HG03045 (cell line): ENCODE data around the gene HOXD3.

ENCODE experiments used
- ATAC-seq: cut with Tn5 transposase; IDR thresholded peaks from one replicate; pipeline ENCODE4 v1.9.1; 2021; ENCODE audit warnings: mild to moderate bottlenecking, moderate library complexity; ENCODE audit not compliant: unreplicated experiment

HOXD3 gene

DNA sequence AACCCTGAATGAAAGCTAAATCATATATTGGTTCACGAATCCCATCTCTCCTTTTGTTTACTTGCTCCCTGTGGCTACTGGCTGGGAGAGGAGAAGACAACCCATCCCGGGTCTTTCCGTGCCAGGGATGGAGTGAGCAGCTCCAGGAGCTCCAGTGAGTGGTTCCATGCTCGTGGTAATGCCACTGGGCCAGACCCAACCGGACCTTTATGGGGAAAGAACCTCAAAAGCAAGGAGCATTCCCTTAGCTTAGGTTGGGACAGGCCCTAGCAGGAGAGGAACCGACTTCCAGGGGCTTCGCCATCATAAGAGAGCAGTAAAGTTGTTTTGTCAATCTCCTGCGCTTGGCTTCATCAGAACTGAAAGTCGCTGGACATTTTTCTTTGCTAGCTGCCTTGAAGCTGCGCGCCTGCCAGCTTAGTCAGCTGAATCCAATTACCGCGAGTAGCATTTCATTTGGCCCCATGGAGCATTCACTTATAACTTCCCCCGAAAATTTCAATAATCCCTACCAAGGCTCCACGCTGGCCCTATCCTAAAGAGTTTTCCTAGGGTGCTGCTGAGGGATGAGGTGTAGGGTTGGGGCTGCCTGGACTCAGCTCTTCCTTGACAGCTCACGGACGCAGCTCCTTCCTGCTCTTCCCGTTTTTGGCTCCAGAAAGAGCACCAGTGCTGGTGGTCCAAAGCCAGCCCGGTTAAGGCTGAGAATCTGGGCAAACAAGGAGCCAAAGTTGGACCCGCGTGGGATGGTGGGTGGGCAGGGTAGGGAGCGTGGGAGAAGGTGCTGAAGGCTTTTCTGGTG, 4.9 kb downstream of the HOXD3 start:
- ATAC-seq = no peak

DNA sequence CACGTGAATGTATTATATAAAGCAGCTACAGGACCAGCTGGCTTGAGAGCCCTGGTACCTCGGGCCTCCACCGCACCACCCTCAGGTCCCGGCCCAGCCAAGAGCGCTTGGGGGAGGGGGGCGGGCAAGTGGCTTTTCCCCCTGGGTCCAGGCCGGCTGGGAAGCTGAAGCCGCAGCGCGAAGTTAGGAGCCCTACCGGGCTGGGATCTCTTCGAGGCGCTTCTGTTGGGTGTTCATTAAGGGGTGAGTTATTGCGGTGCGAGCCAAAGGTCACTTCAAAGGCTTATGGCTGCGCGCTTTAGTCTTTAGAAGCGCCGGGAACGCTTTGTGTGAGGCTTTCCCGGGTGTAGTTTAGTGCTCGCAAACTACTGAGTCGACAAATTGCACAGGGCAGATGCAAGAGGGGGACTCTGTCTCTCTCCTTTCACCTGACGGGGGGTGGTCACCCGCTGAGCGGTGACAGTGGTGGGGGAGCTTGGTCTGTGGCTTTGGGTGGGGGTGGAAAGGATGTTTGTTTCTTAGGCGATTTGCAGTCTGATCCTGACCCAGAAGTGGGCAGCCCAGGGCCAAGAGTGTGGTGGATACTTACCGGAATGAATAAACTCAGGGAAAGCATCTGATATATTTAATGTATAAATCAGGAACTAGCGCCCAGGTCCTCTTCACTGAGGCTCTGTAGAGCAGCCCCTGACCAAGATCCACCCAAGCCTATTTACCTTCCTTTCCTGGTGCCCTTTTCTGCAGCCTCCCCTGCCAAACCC, 6.0 kb downstream of the HOXD3 start:
- no peak for ATAC-seq

DNA sequence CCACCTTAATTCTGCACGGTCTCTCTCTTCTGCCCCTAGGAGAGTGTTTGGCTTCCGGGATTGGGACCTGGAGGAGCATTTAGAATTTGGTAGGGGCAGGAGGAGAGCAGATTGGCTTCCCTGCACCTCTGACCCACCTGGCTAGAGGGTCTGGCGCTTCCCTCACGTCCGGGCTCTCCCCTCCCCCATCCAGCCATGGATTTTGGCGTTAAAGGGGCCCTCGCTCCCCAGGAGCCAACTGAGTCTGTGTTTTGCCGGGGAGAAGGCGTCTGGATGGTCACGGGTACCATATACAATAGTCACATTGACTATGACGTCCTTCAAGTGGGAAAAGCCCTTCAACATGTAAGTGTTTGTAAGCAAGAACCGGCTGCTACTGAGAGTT, 6.6 kb downstream of the HOXD3 start:
- no peak for ATAC-seq

DNA sequence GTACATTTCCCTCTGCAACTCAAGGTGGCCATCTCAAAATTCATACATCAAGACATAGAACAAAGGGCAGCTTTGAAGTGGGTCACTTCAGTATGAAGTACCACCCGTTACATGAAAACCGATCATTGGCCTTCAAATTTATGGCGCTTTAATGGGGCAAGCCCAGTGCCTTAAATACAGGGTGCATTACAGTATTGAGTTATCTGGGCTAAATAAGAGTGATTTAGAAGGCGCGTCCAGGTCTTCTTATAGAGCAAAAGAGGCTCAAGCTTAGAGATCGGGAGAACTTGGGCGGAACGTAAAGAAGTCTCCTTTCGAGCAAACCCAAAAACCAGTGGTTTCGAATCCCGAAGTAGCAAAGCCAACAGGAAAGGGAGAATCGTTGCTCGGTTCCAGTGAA, 7.1 kb downstream of the HOXD3 start:
- ATAC-seq = no peak

DNA sequence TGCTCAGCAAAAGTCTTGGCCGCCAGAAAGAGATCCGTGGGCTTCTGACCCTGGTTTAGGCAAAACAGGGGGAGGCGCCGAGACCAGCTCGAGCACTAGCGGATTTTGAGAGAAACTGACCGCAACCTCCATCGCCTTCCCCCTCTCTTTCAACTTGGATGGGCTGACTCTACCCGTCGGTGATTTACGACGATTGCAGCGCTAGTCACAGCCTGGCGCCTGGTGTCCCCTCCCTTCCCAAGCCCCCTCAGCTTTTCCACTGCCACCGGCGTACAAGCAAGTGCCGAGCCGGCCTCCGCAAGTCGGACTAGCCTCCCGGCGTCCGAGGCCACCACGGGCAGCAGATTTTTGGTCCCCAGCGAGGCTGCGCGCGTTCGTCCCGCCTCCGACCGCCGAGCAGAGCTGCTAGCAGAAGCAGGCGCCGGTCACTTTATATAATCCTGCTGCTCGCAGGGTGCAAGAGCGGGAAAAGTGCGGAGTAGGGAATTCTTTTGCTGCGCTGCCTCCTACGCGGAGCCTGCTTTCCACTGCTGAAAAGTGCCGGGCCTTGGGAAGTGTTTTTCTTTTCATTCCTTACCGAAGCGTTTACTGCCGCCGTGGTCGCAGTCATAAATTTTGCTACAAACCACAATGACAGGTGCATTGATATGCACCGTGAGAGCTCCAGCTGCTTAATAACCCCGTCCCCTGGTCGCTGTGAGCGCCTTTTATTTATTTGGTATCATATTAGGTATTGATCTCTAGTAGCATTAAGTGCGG, 7.7 kb downstream of the HOXD3 start:
- no peak for ATAC-seq

DNA sequence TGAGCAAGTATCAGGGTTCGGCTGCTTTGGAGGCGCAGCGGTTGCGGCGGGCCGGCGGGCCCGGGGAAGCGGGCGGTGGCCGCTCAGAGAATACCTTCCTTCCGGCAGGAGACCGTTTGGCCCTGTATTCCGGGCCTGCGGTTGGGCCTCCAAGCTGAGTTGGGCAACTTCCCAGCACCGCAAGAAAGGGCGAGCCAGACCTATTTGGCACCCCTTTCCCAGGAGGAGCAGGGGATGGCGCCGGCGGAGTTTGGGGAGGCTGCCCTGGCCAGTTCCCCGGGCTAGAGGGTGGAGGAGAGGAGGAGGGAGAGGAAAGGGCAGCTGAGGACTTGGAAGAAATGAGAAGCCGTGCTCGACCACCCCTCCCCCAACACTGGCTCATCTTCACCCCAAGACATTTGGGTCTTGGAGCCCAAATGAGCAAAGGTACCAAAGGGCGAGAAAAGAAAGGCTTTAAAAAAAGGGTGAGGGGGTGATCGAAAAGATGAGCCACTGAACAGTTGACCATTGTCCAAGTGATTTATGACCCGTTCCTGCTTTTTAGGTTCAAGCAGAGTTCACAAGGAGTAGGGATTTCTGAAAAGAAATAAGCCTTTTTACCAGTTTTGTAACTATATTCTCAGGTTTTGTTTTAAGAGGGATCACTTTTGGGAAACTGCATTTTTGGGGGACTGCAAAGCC, 8.4 kb downstream of the HOXD3 start:
- no peak for ATAC-seq

DNA sequence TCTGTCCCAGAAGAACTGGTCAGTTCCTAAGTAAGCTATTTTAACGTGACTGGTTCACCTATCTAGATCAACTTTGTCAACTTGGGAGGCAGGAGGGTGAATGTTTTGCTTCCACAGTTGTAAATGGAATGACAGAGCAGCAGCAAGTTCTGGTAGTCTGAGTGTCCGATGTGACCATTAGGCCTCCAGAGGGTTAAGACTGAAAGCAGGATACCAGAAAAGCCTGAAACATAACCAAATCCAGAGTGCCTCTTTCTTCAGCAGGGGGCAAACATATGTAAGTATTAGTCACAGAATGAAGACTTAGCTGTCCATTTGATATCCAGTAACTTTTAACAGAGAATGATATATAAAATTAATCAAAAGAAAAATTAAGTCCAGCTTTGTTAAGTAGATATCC, 9.2 kb downstream of the HOXD3 start:
- ATAC-seq = no peak

DNA sequence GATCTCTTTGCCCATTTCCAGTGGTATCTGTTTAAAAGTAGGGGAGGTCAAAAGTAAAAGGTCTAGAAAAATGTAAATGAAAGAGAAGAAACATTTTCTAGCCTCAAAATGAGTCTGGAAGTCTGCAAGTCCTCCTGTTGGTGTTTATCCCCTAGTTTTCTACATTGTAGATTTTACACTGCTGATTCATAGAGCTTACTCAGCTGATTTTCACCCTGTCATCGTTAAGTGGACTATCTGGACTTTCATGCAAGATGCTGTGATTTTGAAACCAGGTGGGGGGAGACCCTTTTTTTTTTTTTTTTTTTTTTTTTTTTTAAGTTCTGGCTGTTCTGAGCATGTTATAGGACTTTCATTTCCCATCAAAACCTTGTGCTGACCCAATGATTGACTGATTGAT, 10.3 kb downstream of the HOXD3 start:
- no peak for ATAC-seq

DNA sequence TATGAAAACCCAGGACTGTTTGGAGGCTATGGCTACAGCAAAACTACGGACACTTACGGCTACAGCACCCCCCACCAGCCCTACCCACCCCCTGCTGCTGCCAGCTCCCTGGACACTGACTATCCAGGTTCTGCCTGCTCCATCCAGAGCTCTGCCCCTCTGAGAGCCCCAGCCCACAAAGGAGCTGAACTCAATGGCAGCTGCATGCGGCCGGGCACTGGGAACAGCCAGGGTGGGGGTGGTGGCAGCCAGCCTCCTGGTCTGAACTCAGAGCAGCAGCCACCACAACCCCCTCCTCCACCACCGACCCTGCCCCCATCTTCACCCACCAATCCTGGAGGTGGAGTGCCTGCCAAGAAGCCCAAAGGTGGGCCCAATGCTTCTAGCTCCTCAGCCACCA, 12.1 kb downstream of the HOXD3 start:
- ATAC-seq = no peak

DNA sequence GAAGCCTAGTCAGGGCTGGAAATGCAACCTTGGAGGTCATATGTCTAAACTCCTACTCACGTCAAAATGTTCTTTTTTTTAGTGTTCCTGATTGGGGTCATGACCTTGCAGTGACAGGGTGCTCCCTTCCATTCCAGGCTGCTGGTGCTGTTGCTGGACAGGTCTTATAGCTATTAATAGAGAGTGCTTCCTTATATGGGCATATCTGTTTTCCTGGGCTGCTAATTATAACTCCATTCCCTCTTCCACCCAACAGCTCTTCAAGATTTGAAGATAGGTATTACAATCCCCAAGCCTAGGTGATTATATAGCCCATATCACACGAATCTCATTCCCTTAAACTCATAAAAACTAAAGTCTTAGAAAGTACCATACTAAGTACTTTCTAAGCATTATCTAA, 12.6 kb downstream of the HOXD3 start:
- no peak for ATAC-seq

DNA sequence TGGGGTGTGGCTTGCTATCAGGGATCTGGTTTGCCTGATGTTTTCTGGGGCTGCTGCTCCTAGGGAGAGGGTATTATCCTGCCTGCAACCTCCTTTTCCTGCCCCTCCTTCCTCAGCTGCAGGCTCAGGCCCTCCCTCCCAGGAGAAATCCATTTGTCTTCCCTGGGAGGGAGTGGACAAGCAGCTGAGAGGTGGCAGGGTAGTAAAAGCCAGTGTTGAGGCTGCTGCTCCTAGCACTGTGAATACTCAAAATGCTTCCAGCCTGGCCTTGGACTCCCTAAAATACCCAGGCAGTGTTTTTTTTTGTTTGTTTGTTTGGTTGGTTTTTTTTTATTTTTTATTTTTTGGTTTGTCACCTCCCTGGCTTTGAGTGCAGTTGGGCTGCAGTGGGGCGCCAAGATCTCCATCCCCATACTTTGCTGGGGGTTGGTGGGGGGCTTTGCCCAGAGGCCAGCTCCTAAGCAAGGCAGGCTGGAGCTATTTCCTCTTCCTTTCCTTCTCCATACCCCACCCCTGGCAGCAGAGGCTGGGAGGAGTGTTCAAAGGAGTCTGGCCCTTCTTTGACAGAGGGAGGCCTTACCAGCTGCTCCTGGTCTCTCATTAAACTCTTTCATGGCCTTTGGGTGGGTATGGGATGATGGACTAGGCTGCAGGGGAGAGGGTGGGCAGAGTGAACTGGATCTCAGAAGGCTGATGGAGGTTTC, 13.6 kb downstream of the HOXD3 start:
- ATAC-seq = no peak

DNA sequence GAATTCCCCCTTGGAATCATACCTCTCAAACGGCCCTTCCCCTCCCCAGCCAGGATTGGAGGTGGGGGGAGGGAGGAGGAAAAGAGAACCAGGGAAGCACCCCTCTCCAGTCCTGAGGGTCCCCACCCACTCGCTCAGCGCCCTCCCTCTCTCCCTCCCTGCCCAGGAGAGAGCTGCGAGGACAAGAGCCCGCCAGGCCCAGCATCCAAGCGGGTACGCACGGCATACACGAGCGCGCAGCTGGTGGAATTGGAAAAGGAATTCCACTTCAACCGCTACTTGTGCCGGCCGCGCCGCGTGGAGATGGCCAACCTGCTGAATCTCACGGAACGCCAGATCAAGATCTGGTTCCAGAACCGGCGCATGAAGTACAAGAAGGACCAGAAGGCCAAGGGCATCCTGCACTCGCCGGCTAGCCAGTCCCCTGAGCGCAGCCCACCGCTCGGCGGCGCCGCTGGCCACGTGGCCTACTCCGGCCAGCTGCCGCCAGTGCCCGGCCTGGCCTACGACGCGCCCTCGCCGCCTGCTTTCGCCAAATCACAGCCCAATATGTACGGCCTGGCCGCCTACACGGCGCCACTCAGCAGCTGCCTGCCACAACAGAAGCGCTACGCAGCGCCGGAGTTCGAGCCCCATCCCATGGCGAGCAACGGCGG, 14.4 kb downstream of the HOXD3 start:
- ATAC-seq = no peak

DNA sequence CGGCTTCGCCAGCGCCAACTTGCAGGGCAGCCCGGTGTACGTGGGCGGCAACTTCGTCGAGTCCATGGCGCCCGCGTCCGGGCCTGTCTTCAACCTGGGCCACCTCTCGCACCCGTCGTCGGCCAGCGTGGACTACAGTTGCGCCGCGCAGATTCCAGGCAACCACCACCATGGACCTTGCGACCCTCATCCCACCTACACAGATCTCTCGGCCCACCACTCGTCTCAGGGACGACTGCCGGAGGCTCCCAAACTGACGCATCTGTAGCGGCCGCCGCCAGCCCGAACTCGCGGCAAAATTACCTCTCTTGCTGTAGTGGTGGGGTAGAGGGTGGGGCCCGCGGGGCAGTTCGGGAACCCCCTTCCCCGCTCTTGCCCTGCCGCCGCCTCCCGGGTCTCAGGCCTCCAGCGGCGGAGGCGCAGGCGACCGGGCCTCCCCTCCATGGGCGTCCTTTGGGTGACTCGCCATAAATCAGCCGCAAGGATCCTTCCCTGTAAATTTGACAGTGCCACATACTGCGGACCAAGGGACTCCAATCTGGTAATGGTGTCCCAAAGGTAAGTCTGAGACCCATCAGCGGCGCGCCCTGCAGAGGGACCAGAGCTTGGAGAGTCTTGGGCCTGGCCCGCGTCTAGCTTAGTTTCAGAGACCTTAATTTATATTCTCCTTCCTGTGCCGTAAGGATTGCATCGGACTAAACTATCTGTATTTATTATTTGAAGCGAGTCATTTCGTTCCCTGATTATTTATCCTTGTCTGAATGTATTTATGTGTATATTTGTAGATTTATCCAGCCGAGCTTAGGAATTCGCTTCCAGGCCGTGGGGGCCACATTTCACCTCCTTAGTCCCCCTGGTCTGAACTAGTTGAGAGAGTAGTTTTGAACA, 15.1 kb downstream of the HOXD3 start:
- no peak for ATAC-seq

DNA sequence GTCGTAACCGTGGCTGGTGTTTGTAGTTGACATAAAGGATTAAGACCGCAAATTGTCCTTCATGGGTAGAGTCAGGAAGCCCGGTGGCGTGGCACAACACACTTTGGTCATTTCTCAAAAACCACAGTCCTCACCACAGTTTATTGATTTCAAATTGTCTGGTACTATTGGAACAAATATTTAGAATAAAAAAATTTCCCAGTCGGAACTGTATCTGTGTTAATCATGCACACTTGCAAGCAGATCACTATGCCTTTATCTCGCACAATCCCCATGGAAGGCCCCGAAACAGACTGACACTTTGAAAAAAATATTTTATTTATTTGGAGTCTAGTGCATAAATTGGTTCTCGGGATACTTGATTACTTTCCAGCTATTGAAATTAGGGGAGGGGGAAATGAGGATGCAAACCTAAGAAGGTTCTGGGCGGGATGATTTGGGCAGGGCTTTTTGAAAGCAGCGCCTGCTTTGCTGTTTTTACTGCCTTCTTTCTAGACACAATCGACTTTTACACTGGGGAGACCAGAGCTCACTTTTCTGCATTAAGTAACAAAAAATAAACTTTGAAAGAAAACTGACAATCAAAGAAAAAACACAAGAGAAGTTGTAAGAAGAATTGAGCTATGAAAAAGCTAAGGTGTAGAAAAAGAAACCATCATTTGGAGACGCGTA, 15.9 kb downstream of the HOXD3 start:
- no peak for ATAC-seq

DNA sequence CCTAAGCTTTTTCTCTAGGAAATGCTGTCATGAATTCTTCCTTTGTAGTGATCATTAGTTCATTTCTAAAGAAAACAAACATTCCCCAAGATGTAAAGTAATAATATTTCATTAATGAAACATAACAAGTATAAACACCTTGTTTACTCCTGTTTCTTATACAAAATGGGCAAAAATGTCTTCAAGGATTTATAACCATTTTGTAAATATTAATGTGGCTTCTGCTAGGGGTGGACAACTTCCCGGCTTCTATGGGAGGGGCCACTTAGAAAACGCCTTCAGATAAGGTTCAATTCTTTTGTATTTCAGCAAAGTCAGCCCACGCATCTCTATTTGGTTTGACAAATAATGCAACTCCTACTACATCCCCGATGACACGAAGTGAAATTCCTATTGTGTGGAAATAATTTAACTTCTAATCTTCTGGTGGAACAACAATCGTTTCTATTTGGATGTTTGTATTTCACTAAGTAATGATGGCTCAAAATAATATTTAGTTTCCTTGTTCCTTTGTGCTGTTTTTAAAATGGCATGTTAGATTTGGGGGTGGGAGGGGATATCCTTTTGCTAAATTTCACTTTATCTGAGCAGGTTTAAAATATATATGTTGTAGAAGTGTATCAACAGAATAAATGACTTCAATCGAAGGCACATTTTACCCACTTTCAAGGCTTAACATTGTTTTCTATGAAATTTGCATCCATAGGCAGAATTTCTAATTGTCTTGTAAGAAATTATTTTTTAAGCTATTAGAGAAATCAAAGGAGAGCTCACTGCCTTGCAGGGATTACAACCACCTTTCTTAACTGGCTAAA, 16.7 kb downstream of the HOXD3 start:
- ATAC-seq = no peak

DNA sequence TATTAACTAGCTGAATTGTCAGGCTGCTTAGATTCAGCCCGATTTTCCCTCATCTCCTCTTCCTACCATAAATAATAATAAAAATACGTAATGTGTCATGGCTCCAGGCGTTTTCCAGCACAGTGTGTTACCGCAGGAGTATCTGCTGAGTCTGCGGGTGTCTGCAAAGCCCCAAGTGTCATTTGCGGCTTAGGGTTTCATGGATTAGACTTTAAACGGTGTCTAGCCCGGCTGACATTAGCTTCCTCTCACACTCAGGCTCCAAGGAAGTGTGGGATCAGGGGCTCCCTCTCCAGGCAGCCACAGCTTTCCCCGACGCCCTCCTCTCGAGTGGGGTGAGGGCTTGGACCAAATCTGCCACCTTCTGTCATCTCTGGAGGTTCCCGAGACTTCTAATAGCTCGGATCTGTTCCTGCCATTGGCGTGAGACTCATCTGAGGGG, 17.3 kb downstream of the HOXD3 start:
- ATAC-seq = no peak

DNA sequence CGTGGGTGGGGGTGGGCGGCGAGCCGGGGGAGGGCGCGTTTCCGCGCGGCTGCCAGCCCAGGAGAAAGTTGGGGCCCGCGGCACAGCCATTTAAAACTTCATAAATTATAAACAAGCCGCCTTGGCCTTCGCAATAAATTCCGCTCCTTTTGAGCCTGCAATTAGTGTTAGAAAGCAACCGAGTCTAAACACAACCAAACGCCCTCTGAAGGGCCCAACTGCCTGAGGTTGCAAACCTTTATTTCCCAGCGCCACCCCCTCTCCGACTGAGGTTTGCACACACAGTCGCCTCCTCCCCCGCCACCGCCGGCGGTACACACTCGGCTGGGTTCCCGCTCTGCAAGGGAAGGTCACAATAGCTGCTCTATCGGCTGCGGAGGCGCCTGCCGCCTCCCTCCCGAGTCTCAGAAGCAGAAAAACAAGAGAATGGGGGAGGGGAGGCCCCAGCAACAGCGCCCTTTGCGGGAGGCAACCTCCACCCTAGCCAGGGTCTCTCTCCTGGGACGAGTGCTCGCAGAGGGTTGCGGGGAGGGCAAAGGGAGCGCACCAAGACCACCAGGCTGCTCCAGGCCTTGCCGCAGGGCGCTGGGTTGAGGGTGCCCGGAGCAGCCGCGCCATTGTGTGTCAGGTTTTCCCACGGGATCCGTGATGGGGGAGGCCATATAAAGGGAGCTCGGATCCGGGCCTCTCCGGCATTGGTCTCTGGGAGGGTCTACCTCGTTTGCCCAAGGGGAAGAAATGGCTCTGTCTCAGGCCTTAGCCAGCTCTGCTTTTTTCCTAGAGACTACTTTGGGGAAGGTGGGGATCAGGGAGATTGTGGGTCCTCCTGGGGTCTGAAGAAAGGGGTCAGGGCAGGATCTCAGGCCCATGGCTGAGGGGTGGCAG, 18.0 kb downstream of the HOXD3 start:
- no peak for ATAC-seq
